HepG2 (cell line): ENCODE measurements around the gene EMC9. TPM values are rescaled to one million over a fixed set of nuclear protein-coding genes. Genes with fewer than 3 reads are reported as not detected.

Experiments
- AGO1 ChIP-seq: fragments of 200-400 bp; formaldehyde crosslinking; IDR thresholded peaks from 2 replicates; pipeline ENCODE4 v1.6.1; 2017; ENCODE audit warnings: mild to moderate bottlenecking, low read depth, low read length, moderate library complexity; ENCODE audit not compliant: poor library complexity, severe bottlenecking
- CREM ChIP-seq, 2 experiments: sonication (generic) in 1 of 2; formaldehyde crosslinking in 1 of 2; IDR thresholded peaks; 2 replicates each; pipeline versions ENCODE4 v1.4.0 to v1.6.1; 2016 to 2020; ENCODE audit warnings: antibody characterized with exemption in 1 of 2, mild to moderate bottlenecking in 1 of 2, missing genetic modification reagents in 1 of 2
- KAT2B ChIP-seq: fragments of 150-350 bp; IDR thresholded peaks from 2 replicates; pipeline ENCODE4 v1.6.1; 2014; ENCODE audit warnings: low read depth, low read length, borderline replicate concordance
- NCOA1 ChIP-seq: sonication (generic); formaldehyde crosslinking; IDR thresholded peaks from 2 replicates; pipeline ENCODE4 v1.9.0; 2021; ENCODE audit warnings: missing genetic modification reagents
- NFE2L2 ChIP-seq: fragments of 150-350 bp; IDR thresholded peaks from 2 replicates; pipeline ENCODE4 v1.6.1; 2014; ENCODE audit warnings: low read length
- NR3C1 ChIP-seq: sonication (generic); formaldehyde crosslinking; IDR thresholded peaks from 2 replicates; pipeline ENCODE4 v1.4.0; 2020; ENCODE audit warnings: missing genetic modification reagents
- POLR2A ChIP-seq, 2 experiments: IDR thresholded peaks; 2 replicates each; pipeline ENCODE4 v1.6.1; 2011; ENCODE audit warnings: low read depth in 2 of 2, low read length in 2 of 2, mild to moderate bottlenecking in 1 of 2, moderate library complexity in 1 of 2; ENCODE audit not compliant: insufficient read depth in 1 of 2
- POLR2AphosphoS2 ChIP-seq: IDR thresholded peaks from 2 replicates; pipeline ENCODE4 v1.6.1; 2011; ENCODE audit warnings: low read depth, low read length, improper control_type of control experiment
- SOX6 ChIP-seq, 2 experiments: fragments of 450-650 bp in 1 of 2; sonication (generic) in 1 of 2; formaldehyde crosslinking in 1 of 2; IDR thresholded peaks; 2 replicates each; pipeline versions ENCODE4 v1.4.0 to v1.6.1; 2017 to 2020; ENCODE audit warnings: antibody characterized with exemption in 1 of 2, mild to moderate bottlenecking in 1 of 2, missing genetic modification reagents in 1 of 2
- SRSF4 ChIP-seq: fragments of 200-400 bp; formaldehyde crosslinking; IDR thresholded peaks from one replicate; pipeline ENCODE4 v1.6.1; 2018; ENCODE audit warnings: mild to moderate bottlenecking, low read depth, low read length, moderate library complexity; ENCODE audit not compliant: poor library complexity, severe bottlenecking
- TBP ChIP-seq: sonication (generic); formaldehyde crosslinking; IDR thresholded peaks from 2 replicates; pipeline ENCODE4 v1.5.0; 2020; ENCODE audit warnings: missing genetic modification reagents
- ZKSCAN8 ChIP-seq: IDR thresholded peaks from 2 replicates; pipeline ENCODE4 v1.6.1; 2016; ENCODE audit warnings: borderline replicate concordance, missing genetic modification reagents, missing compliant biosample characterization
- ZNF24 ChIP-seq: fragments of 450-650 bp; IDR thresholded peaks from 2 replicates; pipeline ENCODE4 v1.6.1; 2017; ENCODE audit warnings: antibody characterized with exemption, mild to moderate bottlenecking
- ZNF782 ChIP-seq: sonication (generic); formaldehyde crosslinking; IDR thresholded peaks from 2 replicates; pipeline ENCODE4 v1.4.0; 2020; ENCODE audit warnings: missing genetic modification reagents, mild to moderate bottlenecking, borderline replicate concordance
- polyA plus RNA-seq, 8 experiments: library from polyadenylated mRNA; depleted of rRNA in 3 of 8; stranded (reverse) in 7 of 8; unstranded in 1 of 8; fragments of >200 nt; fragmentation: Illumina TruSeq in 4 of 8; extraction: Trizol in 4 of 8; gene quantifications; 2 replicates each; pipeline versions ENCODE4 v1.2.1 to v1.2.3, GENCODE V29; 2011 to 2016; ENCODE audit warnings: low read depth in 4 of 8, missing spikeins in 1 of 8, mixed read lengths in 1 of 8; ENCODE audit not compliant: insufficient read depth in 1 of 8
- total RNA-seq, 5 experiments: library from RNA; depleted of rRNA; stranded (reverse); fragments of >200 nt; fragmentation: Illumina TruSeq; extraction: Trizol; gene quantifications; 2 replicates each; pipeline ENCODE4 v1.2.3, GENCODE V29; 2016; ENCODE audit warnings: low read depth in 1 of 5
- TF ChIP-seq, protein P1 (sequence below): sonication (generic); formaldehyde crosslinking; IDR thresholded peaks from 2 replicates; pipeline ENCODE4 v1.4.0; 2020; ENCODE audit warnings: mild to moderate bottlenecking, missing genetic modification reagents
- TF ChIP-seq, protein P2 (sequence below): sonication (generic); formaldehyde crosslinking; IDR thresholded peaks from 2 replicates; pipeline ENCODE4 v1.5.0; 2020; ENCODE audit warnings: mild to moderate bottlenecking, missing genetic modification reagents
- TF ChIP-seq, protein P3 (sequence below): sonication (generic); formaldehyde crosslinking; IDR thresholded peaks from 2 replicates; pipeline ENCODE4 v1.4.0; 2020; ENCODE audit warnings: missing genetic modification reagents, mild to moderate bottlenecking, borderline replicate concordance
- TF ChIP-seq, protein P4 (sequence below): sonication (generic); formaldehyde crosslinking; IDR thresholded peaks from 2 replicates; pipeline ENCODE4 v1.4.0; 2020; ENCODE audit warnings: mild to moderate bottlenecking, missing genetic modification reagents
- TF ChIP-seq, protein P5 (sequence below): sonication (generic); formaldehyde crosslinking; IDR thresholded peaks from 2 replicates; pipeline ENCODE4 v1.4.0; 2020; ENCODE audit warnings: mild to moderate bottlenecking, missing genetic modification reagents

EMC9 gene
- total and polyA plus RNA-seq, 2 of the 13 experiments (the other 11 are each of a cell fraction or from before 2014, with no cell fraction given), result 60.5 to 78.7 TPM

DNA sequence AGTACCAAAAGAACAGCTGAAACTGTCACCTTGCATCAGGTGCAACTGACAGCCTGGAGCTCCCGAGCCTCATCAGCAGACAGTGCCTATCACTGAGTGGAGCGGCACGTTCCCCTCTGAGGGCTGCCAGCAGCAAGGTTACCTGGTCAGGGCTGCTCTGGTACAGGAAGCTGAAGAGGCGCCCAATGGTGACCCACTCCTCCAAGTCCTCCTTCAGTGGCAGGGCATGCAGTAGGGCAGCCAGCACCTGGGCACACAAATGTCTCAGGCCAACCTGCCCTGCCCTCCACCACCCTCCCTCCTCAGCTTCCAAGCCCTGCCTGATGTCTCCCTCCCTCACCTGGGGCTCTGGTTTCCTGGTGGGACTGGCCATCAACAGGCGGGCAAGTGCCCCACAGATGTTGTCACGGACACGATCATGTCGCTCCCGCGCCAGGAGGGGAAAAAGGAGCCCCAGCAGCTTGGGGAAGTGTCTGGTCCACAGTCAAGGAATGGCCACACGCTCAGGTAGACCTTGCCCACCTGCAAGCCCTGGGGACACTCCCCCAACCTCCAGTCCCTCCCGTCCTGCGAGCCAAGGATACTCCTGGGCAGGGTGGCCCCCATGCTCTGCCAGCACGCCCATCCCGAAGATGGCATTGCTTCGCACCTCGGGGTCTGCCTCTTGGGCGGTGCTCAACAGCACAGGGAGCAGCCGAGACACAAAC is 40.1 kb upstream of the EMC9 start (continued):
- TF ChIP-seq, protein P1, sequence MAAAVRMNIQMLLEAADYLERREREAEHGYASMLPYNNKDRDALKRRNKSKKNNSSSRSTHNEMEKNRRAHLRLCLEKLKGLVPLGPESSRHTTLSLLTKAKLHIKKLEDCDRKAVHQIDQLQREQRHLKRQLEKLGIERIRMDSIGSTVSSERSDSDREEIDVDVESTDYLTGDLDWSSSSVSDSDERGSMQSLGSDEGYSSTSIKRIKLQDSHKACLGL, result 0 out of 2 replicates have a peak, but pooled peaks have one; percentile 20
- TF ChIP-seq AGO1 (no peak), CREM (IDR thresholded peaks at IDR 0.05) (no peak), CREM (CRISPR knock-in tag; IDR thresholded peaks at IDR 0.05) (no peak), SOX6 (IDR thresholded peaks at IDR 0.05) (no peak), SOX6 (CRISPR knock-in tag; IDR thresholded peaks at IDR 0.05) (no peak), NCOA1 (CRISPR knock-in tag) (no peak), SRSF4 (no peak), TBP (CRISPR knock-in tag) (no peak), NR3C1 (CRISPR knock-in tag) (no peak), ZKSCAN8 (CRISPR knock-in tag) (no peak), NFE2L2 (no peak), ZNF24 (no peak), POLR2A (IDR thresholded peaks at IDR 0.05; ENCODE audit: insufficient read depth in 1 of 2, low read depth in 2 of 2, low read length in 2 of 2) (0 out of 4 replicates have a peak, but pooled peaks of 1 of the 2 experiments have one; percentile 25), ZNF782 (0 out of 2 replicates have a peak, but pooled peaks have one; percentile 56), KAT2B (no peak), POLR2AphosphoS2 (peak; percentile 20)
- TF ChIP-seq, protein P2, sequence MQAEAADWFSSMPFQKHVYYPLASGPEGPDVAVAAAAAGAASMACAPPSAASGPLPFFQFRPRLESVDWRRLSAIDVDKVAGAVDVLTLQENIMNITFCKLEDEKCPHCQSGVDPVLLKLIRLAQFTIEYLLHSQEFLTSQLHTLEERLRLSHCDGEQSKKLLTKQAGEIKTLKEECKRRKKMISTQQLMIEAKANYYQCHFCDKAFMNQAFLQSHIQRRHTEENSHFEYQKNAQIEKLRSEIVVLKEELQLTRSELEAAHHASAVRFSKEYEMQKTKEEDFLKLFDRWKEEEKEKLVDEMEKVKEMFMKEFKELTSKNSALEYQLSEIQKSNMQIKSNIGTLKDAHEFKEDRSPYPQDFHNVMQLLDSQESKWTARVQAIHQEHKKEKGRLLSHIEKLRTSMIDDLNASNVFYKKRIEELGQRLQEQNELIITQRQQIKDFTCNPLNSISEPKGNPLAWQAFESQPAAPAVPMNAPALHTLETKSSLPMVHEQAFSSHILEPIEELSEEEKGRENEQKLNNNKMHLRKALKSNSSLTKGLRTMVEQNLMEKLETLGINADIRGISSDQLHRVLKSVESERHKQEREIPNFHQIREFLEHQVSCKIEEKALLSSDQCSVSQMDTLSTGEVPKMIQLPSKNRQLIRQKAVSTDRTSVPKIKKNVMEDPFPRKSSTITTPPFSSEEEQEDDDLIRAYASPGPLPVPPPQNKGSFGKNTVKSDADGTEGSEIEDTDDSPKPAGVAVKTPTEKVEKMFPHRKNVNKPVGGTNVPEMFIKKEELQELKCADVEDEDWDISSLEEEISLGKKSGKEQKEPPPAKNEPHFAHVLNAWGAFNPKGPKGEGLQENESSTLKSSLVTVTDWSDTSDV (CRISPR knock-in tag), result peak; percentile 57; the same call in 1 of the 2 replicates
- TF ChIP-seq, protein P3, sequence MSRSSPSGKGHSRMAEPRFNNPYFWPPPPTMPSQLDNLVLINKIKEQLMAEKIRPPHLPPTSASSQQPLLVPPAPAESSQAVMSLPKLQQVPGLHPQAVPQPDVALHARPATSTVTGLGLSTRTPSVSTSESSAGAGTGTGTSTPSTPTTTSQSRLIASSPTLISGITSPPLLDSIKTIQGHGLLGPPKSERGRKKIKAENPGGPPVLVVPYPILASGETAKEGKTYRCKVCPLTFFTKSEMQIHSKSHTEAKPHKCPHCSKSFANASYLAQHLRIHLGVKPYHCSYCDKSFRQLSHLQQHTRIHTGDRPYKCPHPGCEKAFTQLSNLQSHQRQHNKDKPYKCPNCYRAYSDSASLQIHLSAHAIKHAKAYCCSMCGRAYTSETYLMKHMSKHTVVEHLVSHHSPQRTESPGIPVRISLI (CRISPR knock-in tag), result no peak
- TF ChIP-seq, protein P4, sequence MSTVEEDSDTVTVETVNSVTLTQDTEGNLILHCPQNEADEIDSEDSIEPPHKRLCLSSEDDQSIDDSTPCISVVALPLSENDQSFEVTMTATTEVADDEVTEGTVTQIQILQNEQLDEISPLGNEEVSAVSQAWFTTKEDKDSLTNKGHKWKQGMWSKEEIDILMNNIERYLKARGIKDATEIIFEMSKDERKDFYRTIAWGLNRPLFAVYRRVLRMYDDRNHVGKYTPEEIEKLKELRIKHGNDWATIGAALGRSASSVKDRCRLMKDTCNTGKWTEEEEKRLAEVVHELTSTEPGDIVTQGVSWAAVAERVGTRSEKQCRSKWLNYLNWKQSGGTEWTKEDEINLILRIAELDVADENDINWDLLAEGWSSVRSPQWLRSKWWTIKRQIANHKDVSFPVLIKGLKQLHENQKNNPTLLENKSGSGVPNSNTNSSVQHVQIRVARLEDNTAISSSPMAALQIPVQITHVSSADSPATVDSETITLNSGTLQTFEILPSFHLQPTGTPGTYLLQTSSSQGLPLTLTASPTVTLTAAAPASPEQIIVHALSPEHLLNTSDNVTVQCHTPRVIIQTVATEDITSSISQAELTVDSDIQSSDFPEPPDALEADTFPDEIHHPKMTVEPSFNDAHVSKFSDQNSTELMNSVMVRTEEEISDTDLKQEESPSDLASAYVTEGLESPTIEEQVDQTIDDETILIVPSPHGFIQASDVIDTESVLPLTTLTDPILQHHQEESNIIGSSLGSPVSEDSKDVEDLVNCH, result no peak
- TF ChIP-seq, protein P5, sequence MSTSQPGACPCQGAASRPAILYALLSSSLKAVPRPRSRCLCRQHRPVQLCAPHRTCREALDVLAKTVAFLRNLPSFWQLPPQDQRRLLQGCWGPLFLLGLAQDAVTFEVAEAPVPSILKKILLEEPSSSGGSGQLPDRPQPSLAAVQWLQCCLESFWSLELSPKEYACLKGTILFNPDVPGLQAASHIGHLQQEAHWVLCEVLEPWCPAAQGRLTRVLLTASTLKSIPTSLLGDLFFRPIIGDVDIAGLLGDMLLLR, result no peak
